Activated CD8-positive, alpha-beta T cell treated with anti-CD3 and anti-CD28 coated beads for 36 hours (primary cell): Measurements from ENCODE around the gene MED16. TPM values are rescaled to one million over a fixed set of nuclear protein-coding genes. Genes with fewer than 3 reads are reported as not detected.

ENCODE experiments used
- ATAC-seq: fragments of 200-7000 bp; cut with Tn5 transposase; one replicate; pipeline ENCODE4 v1.10.0; 2021; ENCODE audit warnings: mild to moderate bottlenecking, moderate library complexity
- CTCF ChIA-PET: fragments of 350-600 bp; sonication (Branson Sonifier 250); formaldehyde crosslinking; loops from one replicate; lab custom pipeline; 2021; ENCODE audit warnings: antibody characterized with exemption; lab: Charles Lee
- POLR2A ChIA-PET: fragments of 350-600 bp; sonication (Branson Sonifier 250); formaldehyde crosslinking; loops from one replicate; lab custom pipeline; 2021; ENCODE audit warnings: antibody characterized with exemption; lab: Charles Lee
- DNase-seq: peaks from one replicate; pipeline ENCODE4 v3.0.0-alpha.2; 2020
- H3K27ac Mint-ChIP-seq: one replicate; pipeline ENCODE4 v1.8.0; 2021; ENCODE audit warnings: mild to moderate bottlenecking, mixed read lengths
- H3K27me3 Mint-ChIP-seq: one replicate; pipeline ENCODE4 v1.8.0; 2021; ENCODE audit warnings: mixed read lengths
- H3K36me3 Mint-ChIP-seq: one replicate; pipeline ENCODE4 v1.8.0; 2021; ENCODE audit warnings: low read depth, mixed read lengths
- H3K4me1 Mint-ChIP-seq: one replicate; pipeline ENCODE4 v1.8.0; 2021; ENCODE audit warnings: low read depth, mixed read lengths
- H3K4me3 Mint-ChIP-seq: one replicate; pipeline ENCODE4 v1.8.0; 2021; ENCODE audit warnings: mild to moderate bottlenecking, moderate library complexity, mixed read lengths
- H3K9me3 Mint-ChIP-seq: one replicate; pipeline ENCODE4 v1.8.0; 2021; ENCODE audit warnings: mixed read lengths
- intact Hi-C: fragments of 100-400 bp; cut with micrococcal nuclease; formaldehyde crosslinking; loops from one replicate; pipeline ENCODE4 v1.10.0; 2022
- total RNA-seq, 2 experiments: library from RNA; stranded (reverse); gene quantifications; one replicate each; pipeline ENCODE4 v1.2.3, GENCODE V29; 2021
- TF ChIP-seq, protein P1 (sequence below): fragments of 200-600 bp; IDR thresholded peaks from one replicate; pipeline ENCODE4 v1.8.0; 2022; ENCODE audit warnings: antibody characterized with exemption, mild to moderate bottlenecking

MED16 gene
- total RNA-seq, 2 experiments from 2014 or later: 37.6 to 37.8 TPM

DNA sequence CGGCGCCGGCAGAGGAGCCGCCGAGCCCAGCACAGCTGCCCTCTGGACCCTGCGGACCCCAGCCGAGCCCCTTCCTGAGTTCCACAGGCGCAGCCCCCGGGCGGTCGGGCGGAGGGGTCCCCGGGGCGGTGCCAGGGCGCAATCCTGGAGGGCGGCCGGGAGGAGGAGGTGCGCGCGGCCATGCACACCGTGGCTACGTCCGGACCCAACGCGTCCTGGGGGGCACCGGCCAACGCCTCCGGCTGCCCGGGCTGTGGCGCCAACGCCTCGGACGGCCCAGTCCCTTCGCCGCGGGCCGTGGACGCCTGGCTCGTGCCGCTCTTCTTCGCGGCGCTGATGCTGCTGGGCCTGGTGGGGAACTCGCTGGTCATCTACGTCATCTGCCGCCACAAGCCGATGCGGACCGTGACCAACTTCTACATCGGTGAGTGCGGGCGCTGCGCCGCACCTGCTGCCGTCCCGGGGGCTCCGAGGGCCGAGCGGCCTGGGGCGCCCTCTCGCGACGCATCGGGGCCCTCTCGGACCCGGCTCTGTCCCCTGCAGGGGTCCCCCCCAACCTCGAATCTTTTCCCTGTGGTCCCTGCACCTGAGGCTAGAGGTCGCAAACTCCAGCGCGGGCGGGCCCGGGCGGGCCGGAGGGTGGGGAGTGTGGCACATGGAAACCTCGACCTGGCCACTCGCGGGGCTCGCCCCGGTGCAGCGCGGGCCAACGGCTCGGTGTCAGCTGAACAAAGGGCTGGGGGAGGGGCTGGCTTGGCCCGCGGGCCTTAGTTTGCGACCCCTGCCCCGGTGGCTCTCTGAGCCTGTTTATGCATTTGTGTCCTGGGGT is 24.6 kb upstream of the MED16 start, which contains the start of gene KISS1R:
KISS1R (plus strand) TSS at position 11 of the 829 bp plus-strand sequence; CDS start at position 181, 170 bp downstream.
- Mint-ChIP-seq H3K36me3 (peaks cover 5% of the 10 kb centered on the region), H3K27ac (no peak within 1 kb of the TSS), H3K27me3 (peaks cover 2% of the 10 kb centered on the region), H3K4me1 (peaks cover 16% of the 10 kb centered on the region), H3K4me3 (peak within 1 kb of the TSS; percentile 73), H3K9me3 (no peaks in the 10 kb centered on the region)
- ChIA-PET CTCF (interaction anchor here (2.1 to 7.9 kb wide), 4 partner anchors 25 to 65 kb away, joined by 5 to 127 read pairs (median 20); partner anchors contain the start of genes MED16, RNU6-9 and WDR18), POLR2A (interaction anchor here (0.8 to 2.3 kb wide), 3 partner anchors 11 to 54 kb away, joined by 3 to 8 read pairs (median 3); no protein-coding TSS in a partner anchor)
- peak; percentile 6 for ATAC-seq
- intact Hi-C loops: loop anchor here (5.0 kb wide), 1 partner anchor 145 kb away; no protein-coding TSS in a partner anchor
- peak; percentile 65 for DNase-seq
- TF ChIP-seq, protein P1, sequence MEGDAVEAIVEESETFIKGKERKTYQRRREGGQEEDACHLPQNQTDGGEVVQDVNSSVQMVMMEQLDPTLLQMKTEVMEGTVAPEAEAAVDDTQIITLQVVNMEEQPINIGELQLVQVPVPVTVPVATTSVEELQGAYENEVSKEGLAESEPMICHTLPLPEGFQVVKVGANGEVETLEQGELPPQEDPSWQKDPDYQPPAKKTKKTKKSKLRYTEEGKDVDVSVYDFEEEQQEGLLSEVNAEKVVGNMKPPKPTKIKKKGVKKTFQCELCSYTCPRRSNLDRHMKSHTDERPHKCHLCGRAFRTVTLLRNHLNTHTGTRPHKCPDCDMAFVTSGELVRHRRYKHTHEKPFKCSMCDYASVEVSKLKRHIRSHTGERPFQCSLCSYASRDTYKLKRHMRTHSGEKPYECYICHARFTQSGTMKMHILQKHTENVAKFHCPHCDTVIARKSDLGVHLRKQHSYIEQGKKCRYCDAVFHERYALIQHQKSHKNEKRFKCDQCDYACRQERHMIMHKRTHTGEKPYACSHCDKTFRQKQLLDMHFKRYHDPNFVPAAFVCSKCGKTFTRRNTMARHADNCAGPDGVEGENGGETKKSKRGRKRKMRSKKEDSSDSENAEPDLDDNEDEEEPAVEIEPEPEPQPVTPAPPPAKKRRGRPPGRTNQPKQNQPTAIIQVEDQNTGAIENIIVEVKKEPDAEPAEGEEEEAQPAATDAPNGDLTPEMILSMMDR: peak; percentile 88

DNA sequence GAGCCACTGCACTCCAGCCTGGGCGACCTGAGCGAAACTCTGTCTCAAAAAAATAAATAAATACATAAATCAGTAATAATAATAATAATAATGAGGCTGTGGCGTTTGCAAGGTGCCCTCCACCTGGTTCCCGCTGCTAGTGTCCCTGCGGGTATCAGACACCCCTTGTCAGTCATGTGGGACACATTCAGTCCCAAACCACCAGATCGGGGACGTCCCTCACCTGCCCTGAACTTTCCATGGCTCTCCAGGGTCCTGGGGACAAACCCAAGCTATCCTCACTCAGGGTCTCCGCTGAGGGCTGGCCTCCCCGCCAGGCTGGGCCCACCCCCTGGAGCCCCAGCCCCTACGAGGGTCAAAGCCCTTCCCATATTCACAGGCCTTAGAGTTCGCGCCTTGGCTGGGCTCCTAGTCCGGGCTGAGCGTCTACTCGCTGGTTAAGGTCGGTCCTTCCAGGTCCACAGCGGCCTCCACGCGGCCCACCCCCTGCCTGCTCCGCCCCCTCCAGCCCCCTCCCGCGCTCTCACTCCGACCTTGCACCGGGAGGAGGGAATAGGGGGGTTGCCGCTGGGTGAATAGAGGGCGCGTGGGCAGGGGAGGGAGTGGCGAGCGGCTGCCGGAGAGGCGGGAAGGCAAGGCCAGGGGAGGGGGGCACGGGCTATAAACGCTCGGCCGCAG is 23.8 kb upstream of the MED16 start:
- Mint-ChIP-seq H3K4me1 (peaks cover 14% of the 10 kb centered on the region), H3K36me3 (peaks cover 5% of the 10 kb centered on the region), H3K4me3 (peak overlapping the region; percentile 43), H3K9me3 (no peaks in the 10 kb centered on the region), H3K27ac (no peak overlapping the region), H3K27me3 (peaks cover 2% of the 10 kb centered on the region)
- ChIA-PET CTCF (interaction anchor here (2.1 to 2.4 kb wide), 2 partner anchors 24 to 53 kb away, joined by 5 to 13 read pairs; partner anchors contain the start of genes MED16 and RNU6-9), POLR2A (no interaction called here)
- TF ChIP-seq, protein P1: no peak
- DNase-seq (peak; percentile 59), ATAC-seq (no peak)
- intact Hi-C loops: loop anchor here (5.0 kb wide), 1 partner anchor 144 kb away; no protein-coding TSS in a partner anchor

DNA sequence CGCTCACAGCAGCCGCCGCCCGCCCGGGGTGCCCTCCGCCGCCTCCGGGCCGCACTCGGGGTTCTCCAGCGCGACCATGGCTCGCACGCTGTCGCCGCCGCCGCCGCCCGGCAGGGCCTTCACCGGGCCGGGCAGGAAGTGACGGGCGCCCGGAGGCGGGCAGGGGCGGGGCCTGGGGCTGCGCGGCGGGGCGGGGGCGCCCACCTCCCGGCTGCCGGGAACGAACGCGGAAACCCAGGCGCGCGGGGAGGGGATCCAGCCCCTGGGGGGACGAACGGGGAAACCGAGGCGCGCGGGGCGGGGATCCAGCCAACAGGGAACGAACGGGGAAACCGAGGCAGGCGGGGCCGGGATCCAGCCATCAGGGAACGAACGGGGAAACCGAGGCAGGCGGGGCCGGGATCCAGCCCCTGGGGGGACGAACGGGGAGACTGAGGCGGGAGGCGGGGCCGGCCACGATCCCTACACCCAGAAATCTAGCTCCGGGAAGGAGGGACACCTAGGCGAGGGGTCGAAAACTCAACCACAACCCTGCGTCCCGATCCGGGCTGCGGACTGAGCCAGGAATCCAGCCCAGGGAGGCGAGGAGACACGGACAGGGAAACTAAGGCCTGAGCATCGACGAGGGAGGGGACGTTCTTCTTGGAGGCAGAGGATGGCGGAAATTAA is 20.2 kb upstream of the MED16 start, which contains the start of gene R3HDM4:
R3HDM4 (minus strand) TSS at position 140 of the 669 bp plus-strand sequence; CDS start at position 78, 62 bp downstream.
- Mint-ChIP-seq H3K4me1 (peaks cover 29% of the 10 kb centered on the region), H3K36me3 (peaks cover 9% of the 10 kb centered on the region), H3K4me3 (peak within 1 kb of the TSS; percentile 78), H3K27ac (peak within 1 kb of the TSS; percentile 89), H3K9me3 (no peaks in the 10 kb centered on the region), H3K27me3 (peaks cover 2% of the 10 kb centered on the region)
- intact Hi-C loops: no loop called here
- ATAC-seq: peak; percentile 63
- TF ChIP-seq, protein P1: no peak
- peak; percentile 85 for DNase-seq
- ChIA-PET CTCF (interaction anchor here (0.9 kb wide), 1 partner anchor 49 kb away, joined by 3 read pairs; no protein-coding TSS in a partner anchor), POLR2A (interaction anchor here (2.5 kb wide), 1 partner anchor 8 kb away, joined by 7 read pairs; no protein-coding TSS in a partner anchor)

DNA sequence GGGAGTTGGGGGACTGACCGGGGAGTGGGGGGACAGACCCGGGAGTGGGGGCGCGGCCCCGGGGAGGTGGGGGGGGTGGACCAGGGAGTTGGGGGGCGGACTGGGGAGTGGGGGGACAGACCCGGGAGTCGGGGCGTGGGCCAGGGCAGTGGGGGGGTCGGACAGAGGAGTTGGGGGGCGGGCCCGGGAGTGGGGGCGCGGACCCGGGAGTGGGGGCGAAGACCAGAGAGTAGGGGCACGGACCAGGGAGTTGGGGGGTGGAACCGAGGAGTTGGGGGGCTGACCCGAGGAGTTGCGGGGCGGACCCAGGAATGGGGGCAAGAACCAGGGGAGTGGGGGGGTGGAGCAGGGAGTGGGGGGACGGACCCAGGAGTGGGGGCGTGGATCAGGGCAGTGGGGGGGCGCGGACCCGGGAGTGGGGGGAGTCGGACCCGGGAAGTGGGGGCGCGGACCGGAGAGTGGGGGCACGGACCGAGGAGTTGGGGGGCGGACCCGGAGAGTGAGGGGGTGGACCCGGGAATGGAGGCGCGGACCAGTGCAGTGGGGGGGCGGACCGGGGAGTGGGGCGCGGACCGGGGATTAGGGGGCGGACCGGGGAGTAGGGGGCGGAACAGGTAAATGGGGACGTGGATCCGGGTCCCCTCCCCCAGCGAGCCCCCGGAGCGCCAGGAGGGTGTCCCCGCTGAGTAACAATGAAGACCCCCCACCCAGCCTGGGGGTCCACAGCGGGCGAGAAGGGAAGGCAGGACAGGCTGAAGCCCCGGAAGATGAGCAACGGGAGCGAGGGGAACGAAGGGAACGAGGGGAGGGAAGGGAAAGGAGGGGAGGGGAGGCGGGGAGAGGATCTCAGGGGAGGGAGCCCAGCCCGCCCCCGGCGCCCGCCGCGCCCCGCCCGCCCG is 19.4 kb upstream of the MED16 start:
- H3K27ac Mint-ChIP-seq: peak overlapping the region; percentile 87
- H3K4me3 Mint-ChIP-seq: peak overlapping the region; percentile 75
- TF ChIP-seq, protein P1: no peak
- ChIA-PET CTCF (no interaction called here), POLR2A (no interaction called here)
- no peaks in the 10 kb centered on the region for H3K9me3 Mint-ChIP-seq
- intact Hi-C loops: no loop called here
- no peaks in the 10 kb centered on the region for H3K27me3 Mint-ChIP-seq
- ATAC-seq: no peak
- peak; percentile 42 for DNase-seq
- peaks cover 9% of the 10 kb centered on the region for H3K36me3 Mint-ChIP-seq
- peaks cover 32% of the 10 kb centered on the region for H3K4me1 Mint-ChIP-seq
